Measurements from ENCODE around the gene BTBD9.

The BTBD9 gene

GRCh38 chr6:38180586-38180985 is 459.1 kb downstream of the BTBD9 start:
- TF ChIP-seq ZFP3 (CRISPR knock-in tag; IDR thresholded peaks at IDR 0.05) (no peak), CSDC2 (CRISPR knock-in tag; IDR thresholded peaks at IDR 0.05) (no peak), CSRNP3 (CRISPR knock-in tag; IDR thresholded peaks at IDR 0.05) (no peak), ESRRG (CRISPR knock-in tag; IDR thresholded peaks at IDR 0.05) (no peak), BACH2 (CRISPR knock-in tag; IDR thresholded peaks at IDR 0.05; ENCODE audit: borderline replicate concordance) (no peak), TCF4 (CRISPR knock-in tag; IDR thresholded peaks at IDR 0.05; ENCODE audit: borderline replicate concordance) (no peak), ZNF70 (CRISPR knock-in tag; IDR thresholded peaks at IDR 0.05) (no peak), CREB5 (CRISPR knock-in tag; IDR thresholded peaks at IDR 0.05; ENCODE audit: low read depth) (no peak), ISL1 (CRISPR knock-in tag; IDR thresholded peaks at IDR 0.05) (no peak), RARB (CRISPR knock-in tag; IDR thresholded peaks at IDR 0.05) (no peak), GLIS3 (CRISPR knock-in tag; IDR thresholded peaks at IDR 0.05) (no peak), ZNF8 (CRISPR knock-in tag; IDR thresholded peaks at IDR 0.05) (no peak), PPARA (CRISPR knock-in tag; IDR thresholded peaks at IDR 0.05; ENCODE audit: borderline replicate concordance) (no peak), TOX (CRISPR knock-in tag; IDR thresholded peaks at IDR 0.05; ENCODE audit: borderline replicate concordance) (no peak), TSHZ2 (CRISPR knock-in tag; IDR thresholded peaks at IDR 0.05) (no peak), OSR1 (CRISPR knock-in tag; IDR thresholded peaks at IDR 0.05) (no peak)
- no peak for ATAC-seq

- TF ChIP-seq ZFP3 (CRISPR knock-in tag; IDR thresholded peaks at IDR 0.05) = no peak
- TF ChIP-seq TOX (CRISPR knock-in tag; IDR thresholded peaks at IDR 0.05; ENCODE audit: borderline replicate concordance) = no peak
- no peak for TF ChIP-seq ARNTL (CRISPR knock-in tag; IDR thresholded peaks at IDR 0.05; ENCODE audit: borderline replicate concordance, low read depth)
- TF ChIP-seq ZNF70 (CRISPR knock-in tag; IDR thresholded peaks at IDR 0.05) = no peak
- TF ChIP-seq ISL1 (CRISPR knock-in tag; IDR thresholded peaks at IDR 0.05) = no peak
- TF ChIP-seq ZNF565 (CRISPR knock-in tag; conservative IDR thresholded peaks at IDR 0.05; ENCODE audit: low read depth) = no peak
- no peak for TF ChIP-seq GLIS3 (CRISPR knock-in tag; IDR thresholded peaks at IDR 0.05)
- no peak for TF ChIP-seq TSHZ2 (CRISPR knock-in tag; IDR thresholded peaks at IDR 0.05)
- TF ChIP-seq CSRNP3 (CRISPR knock-in tag; IDR thresholded peaks at IDR 0.05) = no peak
- TF ChIP-seq CSDC2 (CRISPR knock-in tag; IDR thresholded peaks at IDR 0.05) = no peak
- no peak for TF ChIP-seq ZC3H10 (CRISPR knock-in tag; IDR thresholded peaks at IDR 0.05)
- TF ChIP-seq SNAI2 (CRISPR knock-in tag; IDR thresholded peaks at IDR 0.05) = no peak
- no peak for TF ChIP-seq TCF4 (CRISPR knock-in tag; IDR thresholded peaks at IDR 0.05; ENCODE audit: borderline replicate concordance)
- TF ChIP-seq ZFP30 (CRISPR knock-in tag; IDR thresholded peaks at IDR 0.05) = no peak
- TF ChIP-seq BACH2 (CRISPR knock-in tag; IDR thresholded peaks at IDR 0.05; ENCODE audit: borderline replicate concordance) = no peak
- TF ChIP-seq OSR1 (CRISPR knock-in tag; IDR thresholded peaks at IDR 0.05) = no peak
- TF ChIP-seq ESRRG (CRISPR knock-in tag; IDR thresholded peaks at IDR 0.05) = no peak
- TF ChIP-seq RARB (CRISPR knock-in tag; IDR thresholded peaks at IDR 0.05) = no peak
- peak; percentile 16; the same call in 1 of the 3 replicates for ATAC-seq
Measured at GRCh38 chr6:38179794-38180430, 459.8 kb downstream of the BTBD9 start.
